Measurements from ENCODE around the gene OSBPL10. TPM values are rescaled to one million over a fixed set of nuclear protein-coding genes. Genes with fewer than 3 reads are reported as not detected.

OSBPL10 gene
- total and polyA plus RNA-seq, 4 experiments from 2014 or later: 0.95 TPM; not detected in 3

GRCh38 chr3:31813197-31813596, 167.9 kb downstream of the OSBPL10 start:
- Mint-ChIP-seq H3K27ac (no peak overlapping the region), H3K4me1 (peaks cover 0 to 2% (median 0%) of the 10 kb centered on the region in 4 donors), H3K36me3 (no peaks in the 10 kb centered on the region), H3K4me3 (no peak overlapping the region), H3K27me3 (no peaks in the 10 kb centered on the region), H3K9me3 (no peaks in the 10 kb centered on the region)
- POLR2A ChIA-PET (ENCODE audit: partially characterized antibody): no interaction called here
- H3K4me3 ChIP-seq (ENCODE audit: low read length in 2 of 2): no peak overlapping the region
- no peaks in the 10 kb centered on the region for H3K27me3 ChIP-seq (ENCODE audit: insufficient read depth, low read length)
- no peaks in the 10 kb centered on the region for H3K9me3 ChIP-seq (ENCODE audit: control insufficient read depth in 1 of 2, low read length in 2 of 2)
- H3K4me1 ChIP-seq (ENCODE audit: insufficient read depth, low read length): no peaks in the 10 kb centered on the region
- CTCF ChIA-PET (ENCODE audit: partially characterized antibody): no interaction called here
- no peak overlapping the region for H3K27ac ChIP-seq (ENCODE audit: low read depth, low read length)
- no peaks in the 10 kb centered on the region for H3K36me3 ChIP-seq (ENCODE audit: insufficient read depth, low read length)
- DNase-seq: no peak
- intact Hi-C loops (cut with micrococcal nuclease): no loop called here

- Histone ChIP-seq H3K9me3 (ENCODE audit: control insufficient read depth in 1 of 2, low read length in 2 of 2) (no peaks in the 10 kb centered on the region), H3K4me1 (ENCODE audit: insufficient read depth, low read length) (no peaks in the 10 kb centered on the region), H3K27me3 (ENCODE audit: insufficient read depth, low read length) (no peaks in the 10 kb centered on the region), H3K4me3 (ENCODE audit: low read length in 2 of 2) (no peak overlapping the region), H3K36me3 (ENCODE audit: insufficient read depth, low read length) (no peaks in the 10 kb centered on the region), H3K27ac (ENCODE audit: low read depth, low read length) (no peak overlapping the region)
- H3K9me3 Mint-ChIP-seq: no peaks in the 10 kb centered on the region
- no peaks in the 10 kb centered on the region for H3K36me3 Mint-ChIP-seq
- ChIA-PET POLR2A (ENCODE audit: partially characterized antibody) (no interaction called here), CTCF (ENCODE audit: partially characterized antibody) (no interaction called here)
- peaks cover 1 to 4% of the 10 kb centered on the region in 2 donors for H3K27me3 Mint-ChIP-seq
- no peak overlapping the region for H3K27ac Mint-ChIP-seq
- H3K4me3 Mint-ChIP-seq: no peak overlapping the region
- no peak for DNase-seq
- intact Hi-C loops (cut with micrococcal nuclease): no loop called here
- peaks cover 0 to 2% (median 0%) of the 10 kb centered on the region in 4 donors for H3K4me1 Mint-ChIP-seq
Observed at GRCh38 chr3:31810991-31811433, 170.1 kb downstream of the OSBPL10 start.

DNA sequence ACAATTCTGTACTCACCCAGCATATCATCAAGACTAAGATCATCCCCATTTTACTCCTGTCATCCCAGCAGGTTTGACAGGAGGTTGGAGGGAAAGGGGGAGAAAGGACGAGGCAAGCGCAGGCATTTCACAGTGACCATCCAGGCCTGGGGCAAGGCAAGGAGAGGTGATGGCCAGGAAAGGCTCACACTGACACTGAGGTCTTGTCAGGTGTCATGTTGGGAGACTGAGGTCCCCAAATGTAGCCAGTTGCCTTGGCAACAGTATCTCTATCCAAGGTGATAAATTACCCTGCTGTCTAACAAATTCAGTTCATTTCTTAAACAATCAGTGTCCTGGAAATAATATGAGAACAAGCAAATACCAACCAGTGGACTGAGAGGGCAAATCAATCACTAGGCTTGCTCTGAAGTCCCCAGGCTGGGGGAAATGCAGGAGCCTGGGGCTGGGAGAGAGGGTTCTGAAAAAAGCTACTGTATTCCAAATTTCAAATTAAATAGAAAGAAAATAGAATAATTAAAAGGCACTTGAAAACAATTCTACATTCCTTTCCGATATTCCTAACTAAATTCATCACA, 172.8 kb downstream of the OSBPL10 start:
- Mint-ChIP-seq H3K27ac (no peak overlapping the region), H3K36me3 (no peaks in the 10 kb centered on the region), H3K9me3 (no peaks in the 10 kb centered on the region), H3K4me3 (no peak overlapping the region), H3K27me3 (peaks cover 1 to 4% of the 10 kb centered on the region in 2 donors), H3K4me1 (peaks cover 0 to 2% (median 0%) of the 10 kb centered on the region in 4 donors)
- Histone ChIP-seq H3K27ac (ENCODE audit: low read depth, low read length) (no peak overlapping the region), H3K9me3 (ENCODE audit: control insufficient read depth in 1 of 2, low read length in 2 of 2) (no peaks in the 10 kb centered on the region), H3K4me3 (ENCODE audit: low read length in 2 of 2) (no peak overlapping the region), H3K27me3 (ENCODE audit: insufficient read depth, low read length) (no peaks in the 10 kb centered on the region), H3K4me1 (ENCODE audit: insufficient read depth, low read length) (no peaks in the 10 kb centered on the region), H3K36me3 (ENCODE audit: insufficient read depth, low read length) (no peaks in the 10 kb centered on the region)
- DNase-seq: no peak
- CTCF ChIA-PET (ENCODE audit: partially characterized antibody): no interaction called here
- POLR2A ChIA-PET (ENCODE audit: partially characterized antibody): no interaction called here
- intact Hi-C loops (cut with micrococcal nuclease): no loop called here

- no peak overlapping the region for H3K27ac Mint-ChIP-seq
- DNase-seq: no peak
- ChIA-PET CTCF (ENCODE audit: partially characterized antibody) (interaction anchor here (0.7 kb wide), 1 partner anchor 10 kb away, joined by 3 read pairs; no protein-coding TSS in a partner anchor), POLR2A (ENCODE audit: partially characterized antibody) (no interaction called here)
- no peak overlapping the region for H3K27ac ChIP-seq (ENCODE audit: low read depth, low read length)
- no peaks in the 10 kb centered on the region for H3K4me1 ChIP-seq (ENCODE audit: insufficient read depth, low read length)
- no peaks in the 10 kb centered on the region for H3K9me3 ChIP-seq (ENCODE audit: control insufficient read depth in 1 of 2, low read length in 2 of 2)
- no peak overlapping the region for H3K4me3 Mint-ChIP-seq
- no peaks in the 10 kb centered on the region for H3K9me3 Mint-ChIP-seq
- no peak overlapping the region for H3K4me3 ChIP-seq (ENCODE audit: low read length in 2 of 2)
- H3K4me1 Mint-ChIP-seq: no peaks in the 10 kb centered on the region
- H3K27me3 ChIP-seq (ENCODE audit: insufficient read depth, low read length): no peaks in the 10 kb centered on the region
- intact Hi-C loops (cut with micrococcal nuclease): no loop called here
- no peaks in the 10 kb centered on the region for H3K36me3 ChIP-seq (ENCODE audit: insufficient read depth, low read length)
- no peaks in the 10 kb centered on the region for H3K36me3 Mint-ChIP-seq
- H3K27me3 Mint-ChIP-seq: peaks cover 1 to 4% of the 10 kb centered on the region in 2 donors
Observed at GRCh38 chr3:31804251-31805051, 176.6 kb downstream of the OSBPL10 start.

- Histone ChIP-seq H3K9me3 (ENCODE audit: control insufficient read depth in 1 of 2, low read length in 2 of 2) (no peaks in the 10 kb centered on the region), H3K4me3 (ENCODE audit: low read length in 2 of 2) (no peak overlapping the region), H3K27ac (ENCODE audit: low read depth, low read length) (no peak overlapping the region), H3K36me3 (ENCODE audit: insufficient read depth, low read length) (no peaks in the 10 kb centered on the region), H3K27me3 (ENCODE audit: insufficient read depth, low read length) (no peaks in the 10 kb centered on the region), H3K4me1 (ENCODE audit: insufficient read depth, low read length) (no peaks in the 10 kb centered on the region)
- no peak for DNase-seq
- Mint-ChIP-seq H3K4me1 (no peaks in the 10 kb centered on the region), H3K9me3 (no peaks in the 10 kb centered on the region), H3K27me3 (peaks cover 1 to 4% of the 10 kb centered on the region in 2 donors), H3K27ac (no peak overlapping the region), H3K36me3 (no peaks in the 10 kb centered on the region), H3K4me3 (no peak overlapping the region)
- ChIA-PET POLR2A (ENCODE audit: partially characterized antibody) (no interaction called here), CTCF (ENCODE audit: partially characterized antibody) (no interaction called here)
- intact Hi-C loops (cut with micrococcal nuclease): no loop called here
Observed at GRCh38 chr3:31802981-31803740, 177.9 kb downstream of the OSBPL10 start.

DNA sequence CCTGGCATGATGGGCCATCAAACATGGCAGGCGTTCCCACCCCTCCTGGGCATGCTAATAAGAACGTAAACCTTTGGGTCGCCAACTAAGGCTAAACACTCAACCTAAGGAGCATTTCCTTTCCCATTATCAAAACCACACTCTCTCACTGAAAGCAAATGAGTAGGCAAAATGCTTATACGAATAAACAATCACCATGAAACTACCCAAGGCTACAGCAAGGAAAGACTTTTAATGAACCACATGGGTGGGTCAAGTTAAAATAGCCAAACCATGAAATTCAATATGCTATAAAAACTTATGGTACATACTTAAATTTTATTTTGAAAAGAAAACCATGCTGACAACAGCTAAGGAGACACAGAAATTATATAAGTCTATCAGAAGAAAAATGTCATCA, 180.6 kb downstream of the OSBPL10 start:
- no peaks in the 10 kb centered on the region for H3K27me3 ChIP-seq (ENCODE audit: insufficient read depth, low read length)
- H3K4me1 ChIP-seq (ENCODE audit: insufficient read depth, low read length): no peaks in the 10 kb centered on the region
- intact Hi-C loops (cut with micrococcal nuclease): no loop called here
- ChIA-PET POLR2A (ENCODE audit: partially characterized antibody) (no interaction called here), CTCF (ENCODE audit: partially characterized antibody) (no interaction called here)
- H3K27ac Mint-ChIP-seq: no peak overlapping the region
- H3K9me3 ChIP-seq (ENCODE audit: control insufficient read depth in 1 of 2, low read length in 2 of 2): no peaks in the 10 kb centered on the region
- H3K4me3 Mint-ChIP-seq: no peak overlapping the region
- DNase-seq: no peak
- H3K27me3 Mint-ChIP-seq: peaks cover 0 to 1% of the 10 kb centered on the region in 2 donors
- H3K27ac ChIP-seq (ENCODE audit: low read depth, low read length): no peak overlapping the region
- no peaks in the 10 kb centered on the region for H3K36me3 ChIP-seq (ENCODE audit: insufficient read depth, low read length)
- no peaks in the 10 kb centered on the region for H3K4me1 Mint-ChIP-seq
- H3K36me3 Mint-ChIP-seq: no peaks in the 10 kb centered on the region
- H3K4me3 ChIP-seq (ENCODE audit: low read length in 2 of 2): no peak overlapping the region
- peaks cover 0 to 3% (median 0%) of the 10 kb centered on the region in 8 donors for H3K9me3 Mint-ChIP-seq

DNA sequence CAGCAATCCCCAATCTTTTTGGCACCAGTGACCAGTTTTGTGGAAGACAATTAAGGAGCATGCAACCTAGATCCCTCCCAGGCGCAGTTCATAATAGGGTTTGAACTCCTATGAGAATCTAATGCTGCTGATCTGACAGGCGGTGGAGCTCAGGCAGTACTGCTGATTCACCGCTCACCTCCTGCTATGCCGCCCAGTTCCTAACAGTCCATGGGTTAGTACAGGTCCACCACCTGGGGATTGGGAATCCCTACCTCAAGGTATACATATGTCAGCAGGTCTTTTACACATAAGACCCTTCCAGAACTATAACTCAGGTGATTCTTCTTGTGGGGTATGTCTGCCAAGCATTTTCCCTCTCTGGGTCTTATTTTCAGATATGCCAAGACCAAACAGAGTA, 182.2 kb downstream of the OSBPL10 start:
- DNase-seq: no peak
- Histone ChIP-seq H3K4me1 (ENCODE audit: insufficient read depth, low read length) (no peaks in the 10 kb centered on the region), H3K4me3 (ENCODE audit: low read length in 2 of 2) (no peak overlapping the region), H3K27ac (ENCODE audit: low read depth, low read length) (no peak overlapping the region), H3K9me3 (ENCODE audit: control insufficient read depth in 1 of 2, low read length in 2 of 2) (no peaks in the 10 kb centered on the region), H3K27me3 (ENCODE audit: insufficient read depth, low read length) (no peaks in the 10 kb centered on the region), H3K36me3 (ENCODE audit: insufficient read depth, low read length) (no peaks in the 10 kb centered on the region)
- no peaks in the 10 kb centered on the region for H3K36me3 Mint-ChIP-seq
- ChIA-PET CTCF (ENCODE audit: partially characterized antibody) (interaction anchor here (1.0 kb wide), 1 partner anchor 11 kb away, joined by 5 read pairs; no protein-coding TSS in a partner anchor), POLR2A (ENCODE audit: partially characterized antibody) (no interaction called here)
- H3K27me3 Mint-ChIP-seq: peaks cover 0 to 1% of the 10 kb centered on the region in 2 donors
- H3K27ac Mint-ChIP-seq: no peak overlapping the region
- no peak overlapping the region for H3K4me3 Mint-ChIP-seq
- peaks cover 0 to 3% (median 0%) of the 10 kb centered on the region in 8 donors for H3K9me3 Mint-ChIP-seq
- no peaks in the 10 kb centered on the region for H3K4me1 Mint-ChIP-seq
- intact Hi-C loops (cut with micrococcal nuclease): no loop called here
